ENCODE data around the gene NPC2. TPM values are rescaled to one million over a fixed set of nuclear protein-coding genes. Genes with fewer than 3 reads are reported as not detected.
A peak's percentile ranks its signal among the peaks of the same experiment; 100 is the strongest.
"Not testable (repeated sequence)": the region's sequence is repeated elsewhere in the genome, so short reads cannot be mapped to it uniquely, and the experiment has no call there.

Gene NPC2
- total RNA-seq, 2 experiments from 2014 or later = 12.5 to 14.2 TPM

DNA sequence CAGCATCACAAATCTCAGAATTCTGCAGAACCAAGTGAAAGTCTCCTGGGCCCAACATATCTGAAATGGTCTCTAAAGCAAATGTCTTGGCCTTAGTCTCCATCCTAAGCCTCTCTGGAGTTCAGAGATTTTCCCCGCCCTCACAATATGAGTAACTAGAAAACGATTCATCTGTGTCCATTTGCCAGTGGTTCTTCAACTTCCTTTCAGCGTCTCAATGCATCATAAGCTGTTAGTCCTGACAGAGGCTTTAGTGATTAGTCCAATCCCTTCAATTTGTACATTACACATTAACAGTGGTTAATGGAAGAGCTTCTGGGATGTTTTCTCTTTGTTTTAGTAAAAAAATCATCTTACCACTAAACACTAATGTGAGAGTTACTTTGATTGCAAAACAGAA, 17.4 kb downstream of the NPC2 start:
- peaks cover 3% of the 10 kb centered on the region for H3K36me3 Mint-ChIP-seq
- DNase-seq = no peak
- no peak overlapping the region for H3K27ac Mint-ChIP-seq
- no peak overlapping the region for H3K4me3 Mint-ChIP-seq
- no peaks in the 10 kb centered on the region for H3K9me3 Mint-ChIP-seq
- H3K4me1 Mint-ChIP-seq = no peaks in the 10 kb centered on the region
- H3K27me3 Mint-ChIP-seq = no peaks in the 10 kb centered on the region

DNA sequence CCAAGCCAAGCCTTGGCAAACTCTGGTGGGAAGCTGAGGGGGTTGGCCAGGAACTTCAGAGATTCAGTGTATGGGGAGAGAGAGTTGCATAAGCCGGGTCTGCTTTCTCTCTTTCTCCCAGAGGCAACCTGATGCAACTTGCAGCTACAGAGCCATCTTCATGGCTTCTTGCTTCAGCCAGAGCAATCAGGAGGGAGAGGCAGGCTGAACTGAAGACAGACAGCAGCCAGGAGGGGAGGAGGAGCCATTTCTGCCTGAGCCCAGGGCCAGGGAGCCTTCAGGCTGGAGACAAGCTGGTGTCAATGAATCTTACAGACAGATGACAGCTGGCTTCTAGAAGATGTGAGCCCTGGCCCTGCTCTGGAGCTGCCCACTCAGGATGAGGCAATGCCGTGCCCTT, 18.7 kb downstream of the NPC2 start:
- DNase-seq = no peak
- H3K4me1 Mint-ChIP-seq = no peaks in the 10 kb centered on the region
- H3K4me3 Mint-ChIP-seq = no peak overlapping the region
- H3K36me3 Mint-ChIP-seq = peaks cover 3% of the 10 kb centered on the region
- H3K9me3 Mint-ChIP-seq = no peaks in the 10 kb centered on the region
- no peak overlapping the region for H3K27ac Mint-ChIP-seq
- no peaks in the 10 kb centered on the region for H3K27me3 Mint-ChIP-seq

GRCh38 chr14:74472601-74473000, 20.5 kb downstream of the NPC2 start:
- Mint-ChIP-seq H3K27ac (no peak overlapping the region), H3K4me1 (no peaks in the 10 kb centered on the region), H3K9me3 (no peaks in the 10 kb centered on the region), H3K27me3 (no peaks in the 10 kb centered on the region), H3K36me3 (peaks cover 2% of the 10 kb centered on the region), H3K4me3 (no peak overlapping the region)
- DNase-seq = no peak

- Mint-ChIP-seq H3K4me3 (no peak overlapping the region), H3K27me3 (no peaks in the 10 kb centered on the region), H3K9me3 (no peaks in the 10 kb centered on the region), H3K4me1 (no peaks in the 10 kb centered on the region), H3K27ac (no peak overlapping the region), H3K36me3 (peaks cover 2% of the 10 kb centered on the region)
- DNase-seq = no peak
Measured at GRCh38 chr14:74469548-74470518, 23.3 kb downstream of the NPC2 start.

DNA sequence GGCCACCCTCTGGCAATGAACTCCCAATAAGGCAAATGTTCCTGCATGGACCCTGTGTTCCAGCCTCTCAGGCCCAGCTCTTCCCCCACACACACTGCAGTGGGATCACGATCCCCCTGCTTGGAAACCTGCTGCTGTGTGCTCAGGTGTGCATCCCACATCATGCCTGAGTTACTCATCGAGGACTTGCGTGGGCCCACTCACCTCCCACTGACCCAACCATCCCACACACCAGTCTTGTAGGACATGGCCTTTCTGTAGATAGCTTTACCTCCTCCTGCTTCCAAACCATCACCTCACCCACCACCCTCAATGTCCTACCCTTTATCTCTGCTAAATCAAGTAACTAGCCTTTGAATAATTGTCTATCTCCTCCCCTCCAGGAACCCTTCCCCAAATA, 24.6 kb downstream of the NPC2 start:
- no peak for DNase-seq
- no peak overlapping the region for H3K27ac Mint-ChIP-seq
- H3K27me3 Mint-ChIP-seq = no peaks in the 10 kb centered on the region
- no peaks in the 10 kb centered on the region for H3K9me3 Mint-ChIP-seq
- H3K36me3 Mint-ChIP-seq = no peaks in the 10 kb centered on the region
- H3K4me1 Mint-ChIP-seq = no peaks in the 10 kb centered on the region
- no peak overlapping the region for H3K4me3 Mint-ChIP-seq

- no peak for DNase-seq
- H3K27ac Mint-ChIP-seq = no peak overlapping the region
- H3K36me3 Mint-ChIP-seq = no peaks in the 10 kb centered on the region
- peaks cover 5% of the 10 kb centered on the region for H3K27me3 Mint-ChIP-seq
- H3K4me3 Mint-ChIP-seq = no peak overlapping the region
- H3K4me1 Mint-ChIP-seq = no peaks in the 10 kb centered on the region
- no peaks in the 10 kb centered on the region for H3K9me3 Mint-ChIP-seq
Measured at GRCh38 chr14:74465335-74465734, 27.8 kb downstream of the NPC2 start.

GRCh38 chr14:74464785-74465184, 28.3 kb downstream of the NPC2 start:
- Mint-ChIP-seq H3K27ac (no peak overlapping the region), H3K4me1 (no peaks in the 10 kb centered on the region), H3K4me3 (no peak overlapping the region), H3K36me3 (no peaks in the 10 kb centered on the region), H3K9me3 (no peaks in the 10 kb centered on the region), H3K27me3 (peaks cover 6% of the 10 kb centered on the region)
- DNase-seq = no peak

- Mint-ChIP-seq H3K4me1 (no peaks in the 10 kb centered on the region), H3K9me3 (no peaks in the 10 kb centered on the region), H3K4me3 (no peak overlapping the region), H3K27ac (no peak overlapping the region), H3K36me3 (no peaks in the 10 kb centered on the region), H3K27me3 (peaks cover 6% of the 10 kb centered on the region)
- DNase-seq = no peak
Measured at GRCh38 chr14:74463697-74464096, 29.4 kb downstream of the NPC2 start.

GRCh38 chr14:74462993-74463392, 30.1 kb downstream of the NPC2 start:
- no peaks in the 10 kb centered on the region for H3K9me3 Mint-ChIP-seq
- H3K4me1 Mint-ChIP-seq = no peaks in the 10 kb centered on the region
- peaks cover 6% of the 10 kb centered on the region for H3K27me3 Mint-ChIP-seq
- no peak overlapping the region for H3K4me3 Mint-ChIP-seq
- H3K36me3 Mint-ChIP-seq = no peaks in the 10 kb centered on the region
- no peak overlapping the region for H3K27ac Mint-ChIP-seq
- DNase-seq = no peak

DNA sequence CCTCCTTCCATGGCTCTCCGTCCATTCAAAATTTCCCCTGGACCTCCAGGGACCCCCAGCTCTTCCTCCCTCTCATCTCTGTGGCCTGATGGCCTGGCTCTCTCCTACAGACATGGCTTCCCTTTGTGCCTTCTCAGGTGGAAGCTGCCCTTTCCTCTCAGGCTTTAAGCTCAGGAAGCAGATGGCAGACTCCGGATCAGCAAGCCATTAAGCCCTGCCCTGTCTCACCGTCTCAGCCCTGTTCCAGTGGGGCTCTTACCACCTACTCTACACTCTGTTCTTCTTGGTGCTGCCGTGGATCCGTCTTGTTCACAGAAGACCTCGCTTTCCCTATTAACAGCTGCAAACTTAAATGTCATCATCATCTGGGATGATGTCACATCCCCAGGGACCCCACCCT, 33.1 kb downstream of the NPC2 start:
- no peaks in the 10 kb centered on the region for H3K36me3 Mint-ChIP-seq
- H3K27ac Mint-ChIP-seq = no peak overlapping the region
- no peaks in the 10 kb centered on the region for H3K4me1 Mint-ChIP-seq
- no peak overlapping the region for H3K4me3 Mint-ChIP-seq
- DNase-seq = no peak
- peaks cover 6% of the 10 kb centered on the region for H3K27me3 Mint-ChIP-seq
- H3K9me3 Mint-ChIP-seq = no peaks in the 10 kb centered on the region

DNA sequence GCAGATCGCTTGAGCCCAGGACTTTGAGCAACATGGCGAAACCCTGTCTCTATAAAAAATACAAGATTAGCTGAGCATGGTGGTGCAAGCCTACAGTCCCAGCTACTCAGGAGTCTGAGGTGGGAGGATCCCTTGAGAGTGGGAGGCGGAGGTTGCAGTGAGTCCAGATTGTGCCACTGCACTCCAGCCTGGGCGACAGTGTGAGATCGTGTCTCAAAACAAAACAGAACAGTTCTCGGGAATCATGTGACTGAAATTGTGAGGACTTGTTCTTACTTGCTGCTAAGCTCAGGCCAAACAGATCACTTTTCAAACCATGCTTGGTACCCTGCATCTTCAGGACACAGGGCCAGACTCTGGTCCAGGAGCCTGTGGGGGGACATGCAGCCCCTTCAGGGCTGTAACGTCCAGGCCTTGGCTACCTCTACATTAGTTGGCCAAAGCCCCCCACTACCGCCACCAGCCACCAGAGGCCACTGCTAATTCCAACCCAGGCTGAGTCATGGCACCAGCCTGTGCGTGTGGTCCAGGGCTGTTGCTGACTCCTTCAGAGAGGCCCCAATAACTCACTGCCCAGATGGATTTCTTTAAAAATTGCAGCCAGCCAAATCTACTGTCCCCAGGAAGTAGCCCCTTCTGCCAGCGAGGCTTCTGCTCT, 33.7 kb downstream of the NPC2 start:
- no peak overlapping the region for H3K27ac Mint-ChIP-seq
- DNase-seq = peak; percentile 38
- peaks cover 6% of the 10 kb centered on the region for H3K27me3 Mint-ChIP-seq
- no peak overlapping the region for H3K4me3 Mint-ChIP-seq
- H3K9me3 Mint-ChIP-seq = peaks cover 3% of the 10 kb centered on the region
- no peaks in the 10 kb centered on the region for H3K36me3 Mint-ChIP-seq
- no peaks in the 10 kb centered on the region for H3K4me1 Mint-ChIP-seq

DNA sequence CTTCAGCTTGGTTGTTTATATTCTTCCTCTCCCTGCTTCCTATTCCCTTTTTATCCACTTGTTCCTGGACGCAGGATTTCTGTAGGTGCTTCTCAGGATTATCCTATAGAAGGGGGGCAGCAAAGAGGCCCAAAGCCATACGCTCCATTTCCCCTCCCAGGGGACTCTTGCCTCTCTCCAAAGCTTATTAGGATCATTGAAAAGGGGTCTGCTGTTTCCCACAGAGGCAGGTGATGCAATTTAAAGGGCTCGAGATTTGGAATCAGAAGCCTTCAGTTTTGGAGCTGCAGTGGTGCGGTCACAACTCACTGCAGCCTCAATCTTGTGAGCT, 35.6 kb downstream of the NPC2 start:
- H3K4me3 Mint-ChIP-seq = no peak overlapping the region

DNA sequence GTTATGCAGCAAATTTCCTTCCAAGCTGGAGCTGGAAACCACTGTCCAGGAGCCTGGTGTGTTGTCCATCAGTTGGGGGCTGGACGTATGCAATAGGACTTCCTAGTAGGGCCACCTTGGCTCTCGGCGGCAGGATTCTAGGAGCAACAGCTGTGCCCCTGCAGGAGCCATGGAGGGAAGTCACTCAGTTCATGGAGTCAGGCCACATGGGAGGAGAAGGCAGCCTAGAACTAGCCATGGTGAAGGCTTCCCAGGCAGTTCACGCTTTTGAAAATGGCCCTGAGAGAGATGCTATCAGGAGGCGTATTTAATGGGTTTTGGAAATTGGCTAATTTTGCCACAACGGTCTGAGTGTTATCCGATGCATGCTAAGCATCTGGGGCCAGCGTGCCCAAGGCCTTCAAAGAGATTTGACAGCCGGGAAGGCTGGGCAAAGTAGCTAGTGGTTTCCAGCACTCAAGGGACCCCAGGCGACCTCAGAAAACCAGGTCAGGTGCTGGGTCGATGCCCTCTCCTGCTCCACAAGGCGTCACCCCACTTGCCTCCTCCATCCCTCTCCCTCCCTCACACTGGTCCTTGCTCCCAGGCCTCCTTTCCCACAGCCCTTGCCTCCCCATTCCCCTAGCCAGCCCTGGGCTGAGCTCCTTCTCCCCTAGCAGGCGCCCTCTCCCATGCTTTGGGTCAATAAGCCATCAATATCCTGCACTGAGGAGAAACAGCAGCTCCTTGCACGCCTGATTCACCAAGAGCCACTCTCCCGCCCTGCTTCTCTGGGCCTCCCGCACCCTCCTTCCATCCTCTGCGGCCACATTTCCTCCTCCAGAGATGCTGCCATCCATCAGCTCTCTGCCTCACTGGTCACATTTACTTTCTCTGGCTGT, 36.2 kb downstream of the NPC2 start:
- Mint-ChIP-seq H3K36me3 (no peaks in the 10 kb centered on the region), H3K27ac (no peak overlapping the region), H3K9me3 (peaks cover 3% of the 10 kb centered on the region), H3K27me3 (peaks cover 6% of the 10 kb centered on the region), H3K4me3 (no peak overlapping the region), H3K4me1 (no peaks in the 10 kb centered on the region)
- no peak for DNase-seq

More for the DNA sequence above, 35.6 kb downstream of the NPC2 start:
- Mint-ChIP-seq H3K9me3 (peaks cover 3% of the 10 kb centered on the region), H3K4me1 (no peaks in the 10 kb centered on the region), H3K27ac (no peak overlapping the region), H3K27me3 (peaks cover 6% of the 10 kb centered on the region), H3K36me3 (no peaks in the 10 kb centered on the region)
- no peak for DNase-seq

DNA sequence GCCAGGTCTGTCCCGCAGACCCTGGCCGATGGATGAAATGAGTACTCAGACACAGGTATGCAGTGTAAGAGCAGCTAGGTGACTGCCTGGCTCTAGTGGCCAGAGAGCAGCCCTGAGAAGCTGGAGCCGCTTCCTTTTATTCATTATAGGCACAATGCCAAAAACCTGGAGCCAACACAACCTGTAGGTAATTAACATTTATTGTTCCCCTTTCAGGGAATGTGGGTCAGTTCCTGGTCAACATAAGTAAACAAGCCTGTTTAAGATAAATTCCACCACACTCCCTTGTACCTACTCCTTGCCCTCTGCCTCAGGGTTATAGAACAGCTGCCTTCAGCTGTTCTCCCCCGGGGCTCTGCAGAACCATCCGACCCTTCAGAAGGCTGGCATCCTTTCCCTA, 38.7 kb downstream of the NPC2 start:
- not testable (repeated sequence) for H3K36me3 Mint-ChIP-seq, DNase-seq, H3K27ac Mint-ChIP-seq, H3K27me3 Mint-ChIP-seq, H3K4me3 Mint-ChIP-seq, H3K4me1 Mint-ChIP-seq, H3K9me3 Mint-ChIP-seq

DNA sequence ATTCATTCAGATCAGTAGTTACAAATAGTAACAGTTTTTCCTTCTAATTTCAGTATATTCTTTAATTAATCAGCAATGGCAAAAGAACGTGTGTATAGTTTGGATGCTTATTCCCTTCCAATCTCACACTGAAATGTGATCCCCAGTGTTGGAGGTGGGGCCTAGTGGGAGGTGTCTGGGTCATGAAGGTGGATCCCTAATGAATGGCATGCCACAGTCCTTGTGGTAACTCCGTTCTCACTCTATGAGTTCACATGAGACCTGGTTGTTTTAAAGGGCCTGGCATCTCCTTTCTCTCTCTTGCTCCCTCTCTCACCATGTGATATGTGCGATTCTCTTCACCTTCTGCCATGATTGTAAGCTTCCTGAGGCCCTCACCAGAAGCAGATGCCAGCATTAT, 48.2 kb downstream of the NPC2 start:
- Mint-ChIP-seq H3K4me1 (no peaks in the 10 kb centered on the region), H3K4me3 (no peak overlapping the region), H3K9me3 (peaks cover 2% of the 10 kb centered on the region), H3K27ac (no peak overlapping the region), H3K36me3 (no peaks in the 10 kb centered on the region), H3K27me3 (peaks cover 15% of the 10 kb centered on the region)
- no peak for DNase-seq

Measured in activated naive CD8-positive, alpha-beta T cell treated with anti-CD3 and anti-CD28 coated beads for 36 hours (primary cell).